ENCODE measurements around the gene NUP35. TPM values are rescaled to one million over a fixed set of nuclear protein-coding genes. Genes with fewer than 3 reads are reported as not detected.
"Not testable (repeated sequence)": the region's sequence is repeated elsewhere in the genome, so short reads cannot be mapped to it uniquely, and the experiment has no call there.

NUP35 gene
- total RNA-seq, 2 donors from 2014 or later: 5.0 to 6.6 TPM

GRCh38 chr2:183149489-183149888 lies 25.2 kb downstream of the NUP35 start:
- TF ChIP-seq CTCF (IDR thresholded peaks at IDR 0.05): no peak
- H3K27ac ChIP-seq: no peak overlapping the region
- H3K9me3 ChIP-seq: no peaks in the 10 kb centered on the region
- DNase-seq (ENCODE audit: low spot score): no peak
- no peaks in the 10 kb centered on the region for H3K36me3 ChIP-seq
- no peaks in the 10 kb centered on the region for H3K27me3 ChIP-seq
- no peaks in the 10 kb centered on the region for H3K4me1 ChIP-seq
- H3K4me3 ChIP-seq: no peak overlapping the region

GRCh38 chr2:183152280-183152679 lies 28.0 kb downstream of the NUP35 start:
- not testable (repeated sequence) for DNase-seq (ENCODE audit: low spot score); H3K4me3 ChIP-seq

GRCh38 chr2:183153967-183154366 lies 29.7 kb downstream of the NUP35 start:
- Histone ChIP-seq H3K36me3 (no peaks in the 10 kb centered on the region), H3K27ac (no peak overlapping the region), H3K9me3 (no peaks in the 10 kb centered on the region), H3K27me3 (no peaks in the 10 kb centered on the region), H3K4me1 (no peaks in the 10 kb centered on the region), H3K4me3 (no peak overlapping the region)
- TF ChIP-seq CTCF (IDR thresholded peaks at IDR 0.05): no peak
- DNase-seq (ENCODE audit: low spot score): no peak

More at GRCh38 chr2:183152280-183152679, 28.0 kb downstream of the NUP35 start:
- not testable (repeated sequence) for H3K27ac ChIP-seq, H3K36me3 ChIP-seq, H3K4me1 ChIP-seq, H3K9me3 ChIP-seq, H3K27me3 ChIP-seq

GRCh38 chr2:183154772-183155171 lies 30.5 kb downstream of the NUP35 start:
- H3K9me3 ChIP-seq; H3K27ac ChIP-seq; H3K4me1 ChIP-seq; H3K27me3 ChIP-seq; H3K4me3 ChIP-seq; H3K36me3 ChIP-seq; DNase-seq (ENCODE audit: low spot score): not testable (repeated sequence)

- H3K4me3 ChIP-seq: no peak overlapping the region
- no peak for DNase-seq (ENCODE audit: low spot score)
- no peaks in the 10 kb centered on the region for H3K27me3 ChIP-seq
- H3K27ac ChIP-seq: no peak overlapping the region
- H3K4me1 ChIP-seq: no peaks in the 10 kb centered on the region
- no peaks in the 10 kb centered on the region for H3K9me3 ChIP-seq
- no peak for TF ChIP-seq CTCF (IDR thresholded peaks at IDR 0.05)
- peaks cover 11% of the 10 kb centered on the region for H3K36me3 ChIP-seq
These were observed 32.9 kb downstream of the NUP35 start for GRCh38 chr2:183157131-183157530.

- Histone ChIP-seq H3K4me1 (no peaks in the 10 kb centered on the region), H3K27ac (no peak overlapping the region), H3K27me3 (no peaks in the 10 kb centered on the region), H3K9me3 (no peaks in the 10 kb centered on the region), H3K36me3 (peaks cover 18% of the 10 kb centered on the region), H3K4me3 (no peak overlapping the region)
- DNase-seq (ENCODE audit: low spot score): no peak
- no peak for TF ChIP-seq CTCF (IDR thresholded peaks at IDR 0.05)
These were observed 38.1 kb downstream of the NUP35 start for GRCh38 chr2:183162362-183162761.

GRCh38 chr2:183163821-183164649 lies 39.8 kb downstream of the NUP35 start:
- Histone ChIP-seq H3K4me1 (no peaks in the 10 kb centered on the region), H3K36me3 (peaks cover 18% of the 10 kb centered on the region)
- TF ChIP-seq CTCF (IDR thresholded peaks at IDR 0.05): no peak

More at GRCh38 chr2:183163821-183164649, 39.8 kb downstream of the NUP35 start:
- no peak for DNase-seq (ENCODE audit: low spot score)
- Histone ChIP-seq H3K9me3 (no peaks in the 10 kb centered on the region), H3K27ac (no peak overlapping the region), H3K27me3 (no peaks in the 10 kb centered on the region), H3K4me3 (no peak overlapping the region)

Measured in right atrium auricular region (tissue), 2 donors.